PFSK-1 (cell line): ENCODE data around the gene PCDHB11.

Source experiments
- SIN3A ChIP-seq: IDR thresholded peaks from 2 replicates; pipeline ENCODE4 v1.6.1; 2012; ENCODE audit warnings: mild to moderate bottlenecking, low read length, moderate library complexity, borderline replicate concordance; ENCODE audit not compliant: insufficient read depth
- TAF1 ChIP-seq: IDR thresholded peaks from 2 replicates; pipeline ENCODE4 v1.6.1; 2012; ENCODE audit warnings: low read length, control low read depth, borderline replicate concordance; ENCODE audit not compliant: insufficient read depth

DNA sequence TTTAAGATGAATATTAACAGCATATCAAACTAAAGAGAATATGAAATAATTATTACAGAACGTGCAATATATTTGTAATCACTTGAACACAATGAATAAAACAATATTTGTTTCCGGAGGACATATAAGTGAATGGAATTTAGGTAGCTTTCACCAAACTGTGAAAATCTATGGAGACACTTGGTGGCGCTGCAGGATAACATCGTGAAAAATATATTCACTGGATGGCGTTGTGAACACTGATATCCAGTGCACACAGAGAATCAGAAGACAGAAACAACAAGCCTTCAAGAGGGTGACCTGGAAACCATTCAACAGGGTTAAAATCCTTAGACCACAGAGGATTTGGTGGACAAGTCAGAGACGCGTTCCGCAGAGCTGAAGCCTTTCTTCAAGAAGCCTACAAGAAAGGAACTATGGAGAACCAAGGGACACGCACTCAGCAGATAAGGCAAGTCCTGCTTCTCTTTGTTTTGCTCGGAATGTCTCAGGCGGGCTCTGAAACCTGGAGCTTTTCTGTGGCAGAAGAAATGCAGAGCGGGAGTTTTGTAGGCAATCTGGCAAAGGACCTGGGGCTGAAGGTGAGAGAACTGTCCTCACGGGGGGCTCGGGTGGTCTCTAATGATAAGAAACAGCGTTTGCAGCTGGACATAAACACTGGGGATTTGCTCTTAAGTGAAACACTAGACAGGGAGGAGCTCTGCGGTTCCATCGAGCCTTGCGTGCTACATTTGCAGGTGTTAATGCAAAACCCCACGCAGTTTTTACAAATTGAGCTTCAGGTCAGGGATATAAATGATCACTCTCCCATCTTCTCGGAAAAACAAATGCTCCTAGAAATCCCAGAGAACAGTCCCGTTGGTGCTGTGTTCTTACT lies at the start of gene PCDHB11:
- no peak for TF ChIP-seq SIN3A
- no peak for TF ChIP-seq TAF1
